NCI-H69 (cell line): ENCODE data around the gene STAT1.
"Not testable (repeated sequence)": the region's sequence is repeated elsewhere in the genome, so short reads cannot be mapped to it uniquely, and the experiment has no call there.

ENCODE experiments used
- DNase-seq: peaks from one replicate; lab custom pipeline; 2025; lab: John Stamatoyannopoulos, UW

Gene STAT1

DNA sequence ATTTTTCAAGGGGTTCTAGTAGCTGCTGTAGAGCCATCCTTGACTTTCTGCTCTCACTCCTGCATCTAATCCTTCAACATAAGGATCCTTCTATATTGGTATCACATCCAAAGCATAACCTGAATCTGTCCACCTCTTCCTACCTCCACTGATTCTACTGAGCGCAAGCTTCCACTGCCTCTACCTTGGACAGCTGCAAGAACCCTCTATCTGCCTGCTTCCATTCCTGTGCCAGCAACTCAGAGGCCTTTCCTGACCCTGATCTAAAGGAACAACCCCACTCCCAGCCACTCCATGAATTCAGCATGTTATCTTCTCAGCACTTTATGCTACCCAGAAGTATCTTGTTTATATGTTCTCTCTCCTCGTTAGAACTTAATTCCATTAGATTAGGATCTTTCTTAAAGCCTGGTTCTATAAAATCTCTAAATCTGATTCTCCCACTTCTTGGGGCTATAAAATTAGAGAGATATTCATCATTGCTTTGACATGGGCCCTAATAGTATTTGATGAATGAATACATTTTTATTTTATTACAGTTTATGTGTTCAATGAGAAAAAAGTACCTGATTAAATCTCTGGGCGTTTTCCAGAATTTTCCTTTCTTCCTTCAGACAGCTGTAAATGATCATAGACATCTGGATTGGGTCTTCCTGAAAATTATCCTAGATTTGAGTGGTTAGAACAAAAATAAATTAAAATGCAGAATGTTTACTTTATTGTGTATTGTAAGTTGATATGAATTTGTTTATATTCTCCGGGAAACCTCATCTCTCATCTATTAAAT is 6.8 kb downstream of the STAT1 start:
- no peak for DNase-seq

DNA sequence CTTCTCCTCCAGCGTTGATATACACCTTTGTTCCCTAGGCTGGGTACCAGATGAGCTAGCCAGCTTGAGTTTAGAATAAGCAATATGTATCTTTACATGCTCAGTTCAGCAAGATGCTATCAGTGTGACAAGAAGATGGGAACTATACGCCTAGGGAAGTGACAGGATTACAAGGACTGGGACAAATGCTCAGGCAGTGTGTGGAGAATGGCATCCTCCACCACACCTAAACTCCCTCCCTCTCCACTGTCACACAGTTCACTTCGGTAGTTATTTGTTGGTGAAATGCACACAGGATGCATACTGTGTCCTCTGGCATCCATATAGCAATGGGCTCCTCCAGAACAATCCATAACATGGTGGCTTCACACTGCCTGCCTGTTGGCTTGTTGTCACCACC is 7.7 kb downstream of the STAT1 start:
- DNase-seq = no peak

DNA sequence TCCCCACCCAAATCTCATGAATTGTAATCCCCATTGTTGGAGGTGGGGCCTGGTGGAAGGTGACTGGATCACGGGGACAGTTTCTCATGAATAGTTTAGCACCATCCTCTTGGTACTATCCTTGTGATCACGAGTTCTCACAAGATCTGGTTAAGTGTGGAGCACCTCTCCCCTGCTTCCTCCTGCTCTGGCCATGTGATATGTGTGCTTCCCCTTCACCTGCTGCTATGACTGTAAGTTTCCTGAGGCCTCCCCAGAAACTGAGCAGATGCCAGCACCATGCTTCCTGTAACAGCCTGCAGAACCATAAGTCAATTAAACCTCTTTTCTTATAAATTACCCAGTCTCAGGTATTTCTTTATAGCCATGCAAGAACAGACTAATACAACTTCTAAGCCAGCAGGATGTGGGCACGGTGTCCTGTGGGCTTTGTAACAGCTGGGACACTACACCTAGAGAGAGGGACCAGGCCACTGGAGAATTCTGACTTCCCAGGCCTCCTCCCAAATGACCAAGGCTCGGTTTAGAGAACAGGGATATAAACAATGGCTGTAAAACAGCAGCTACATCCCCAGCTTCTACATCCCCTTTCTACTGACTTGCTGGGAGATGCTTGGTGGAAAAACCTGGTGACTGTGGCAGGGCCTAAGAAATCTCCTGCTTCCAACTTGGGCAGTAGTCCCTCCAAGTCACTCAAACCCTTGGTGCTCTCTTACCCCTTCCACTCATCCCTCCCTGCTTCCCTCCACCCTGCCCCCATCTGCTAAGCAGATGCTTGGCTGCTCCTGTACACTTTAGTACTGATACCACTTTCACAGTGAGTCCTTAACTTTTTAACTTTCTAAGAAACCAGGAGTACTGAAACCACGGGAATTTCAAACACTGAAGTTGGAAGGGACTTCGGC is 10.3 kb downstream of the STAT1 start:
- DNase-seq = no peak

GRCh38 chr2:191001624-191002023 is 12.3 kb downstream of the STAT1 start:
- DNase-seq = no peak

DNA sequence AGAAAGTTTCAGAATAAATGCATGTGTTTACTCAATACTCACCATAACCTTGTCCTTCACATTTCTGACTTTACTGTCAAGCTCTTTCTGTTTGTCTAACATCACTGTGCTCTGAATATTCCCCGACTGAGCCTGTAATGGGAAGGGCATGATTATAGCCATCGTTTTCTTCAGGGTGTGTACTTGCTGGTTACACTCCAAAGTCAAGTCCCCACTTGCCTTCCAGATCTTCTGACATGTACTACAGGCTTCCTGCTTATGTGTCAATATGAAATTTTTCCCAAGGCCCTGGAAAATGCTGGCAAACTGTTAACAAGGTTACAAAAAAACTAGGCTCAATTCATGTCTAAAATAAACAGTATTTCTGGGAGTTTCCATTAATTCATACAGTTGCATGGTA is 12.9 kb downstream of the STAT1 start:
- DNase-seq = no peak

GRCh38 chr2:190999949-191000665 is 13.9 kb downstream of the STAT1 start:
- DNase-seq = no peak

- DNase-seq = no peak
Observed at GRCh38 chr2:190999058-190999457, 14.9 kb downstream of the STAT1 start.

DNA sequence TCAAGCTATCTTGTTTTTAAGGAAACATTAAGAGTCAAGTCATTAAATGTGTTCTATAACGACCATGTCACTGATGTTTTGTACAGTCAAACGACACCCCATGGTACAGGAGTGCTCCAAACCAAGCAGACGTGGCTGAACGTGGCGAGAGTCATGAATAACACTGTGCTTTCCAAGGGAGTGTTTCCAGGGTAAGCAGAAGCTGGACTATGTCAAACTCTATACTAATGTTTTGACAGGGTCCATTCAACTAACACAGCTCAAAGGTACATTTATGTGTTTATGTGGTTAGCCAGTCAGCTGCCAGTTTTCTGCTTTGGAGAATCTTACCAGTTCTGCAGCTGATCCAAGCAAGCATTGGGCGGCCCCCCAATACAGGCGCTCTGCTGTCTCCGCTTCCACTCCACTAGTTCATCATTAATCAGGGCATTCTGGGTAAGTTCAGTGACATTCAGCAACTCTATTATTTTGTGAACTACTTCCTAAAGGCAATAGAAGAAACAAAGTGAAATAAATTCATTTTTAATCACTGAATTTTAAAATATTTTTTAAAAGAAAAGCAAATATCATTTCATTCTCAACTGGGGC is 16.4 kb downstream of the STAT1 start:
- DNase-seq = no peak

- no peak for DNase-seq
Observed at GRCh38 chr2:190996947-190997346, 17.0 kb downstream of the STAT1 start.

- DNase-seq = peak; percentile 41
Observed at GRCh38 chr2:190996338-190996946, 17.5 kb downstream of the STAT1 start.

- not testable (repeated sequence) for DNase-seq
Observed at GRCh38 chr2:190995315-190995714, 18.7 kb downstream of the STAT1 start.

DNA sequence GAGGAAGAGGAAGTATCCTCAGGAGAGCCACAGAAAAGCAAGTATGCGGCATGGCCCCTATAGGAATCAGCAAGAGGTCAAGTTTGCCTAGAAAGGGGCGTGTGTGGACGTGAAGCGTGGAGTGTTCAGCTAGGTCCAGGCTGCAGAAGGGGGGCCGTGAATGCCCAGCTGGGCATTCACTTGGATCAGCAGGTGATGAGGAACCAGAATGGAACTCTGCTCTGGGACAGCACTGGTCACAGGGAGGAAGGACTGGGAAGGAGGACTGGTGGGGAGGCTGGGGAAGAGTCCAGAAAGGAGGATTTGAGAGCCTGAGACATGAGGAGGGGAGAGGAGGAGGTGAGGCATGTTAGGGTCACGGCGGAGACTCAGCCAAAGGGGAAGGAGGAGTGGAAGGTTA is 19.8 kb downstream of the STAT1 start:
- no peak for DNase-seq

DNA sequence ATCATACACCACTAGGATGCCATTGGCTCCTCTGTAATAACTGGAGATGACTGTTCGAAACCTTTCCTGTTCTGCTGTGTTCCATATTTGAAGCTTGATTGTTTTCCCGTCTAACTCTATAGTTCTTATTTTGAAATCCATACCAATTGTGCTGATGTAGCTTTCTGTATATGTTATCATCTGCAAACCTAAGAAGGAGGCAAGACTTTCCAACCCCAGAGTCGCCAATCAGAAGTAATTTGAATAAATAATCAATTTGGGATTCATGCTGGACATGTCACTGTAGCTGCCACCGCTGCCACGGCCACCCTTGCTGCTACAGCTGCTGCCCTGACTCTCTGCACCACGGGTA is 20.7 kb downstream of the STAT1 start:
- DNase-seq = no peak

- DNase-seq = no peak
Observed at GRCh38 chr2:190990132-190990531, 23.8 kb downstream of the STAT1 start.

DNA sequence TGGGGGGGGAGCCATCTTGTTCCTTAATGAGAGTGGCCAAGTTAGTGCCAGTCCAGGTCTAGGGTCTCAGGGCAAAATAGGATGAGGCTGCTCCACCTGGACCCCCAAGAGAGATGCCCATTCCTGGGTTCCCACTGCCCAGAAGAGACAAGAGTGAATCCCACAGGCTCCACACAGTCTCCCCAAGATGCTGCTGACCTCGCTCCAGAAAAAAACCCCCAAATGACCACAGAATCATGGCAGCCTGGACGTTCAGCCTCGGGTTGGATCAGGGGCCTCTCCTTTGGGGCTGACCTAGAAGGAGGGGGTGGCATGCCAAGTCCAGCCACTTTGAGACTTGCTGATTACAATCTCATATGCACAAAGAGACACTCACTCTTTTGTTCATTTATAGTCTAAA is 25.1 kb downstream of the STAT1 start:
- no peak for DNase-seq

DNA sequence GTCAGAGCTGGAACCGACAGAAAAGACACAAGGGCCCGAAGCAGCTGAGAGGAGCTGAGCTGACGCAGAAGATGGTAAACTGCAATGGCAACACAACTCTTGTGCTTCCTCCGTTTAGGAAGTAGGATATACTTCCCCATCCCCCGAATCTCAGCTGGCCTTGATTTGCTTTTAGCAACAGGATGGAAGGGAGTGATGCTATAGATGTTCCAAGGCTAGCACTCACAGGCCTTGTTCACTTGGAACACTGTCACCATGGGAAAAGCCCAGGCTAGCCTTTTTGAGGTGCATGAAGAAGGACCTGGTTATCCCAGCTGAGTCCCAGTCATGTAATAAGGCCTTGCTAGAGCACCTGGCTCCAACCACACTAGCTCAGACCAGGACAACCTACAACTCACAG is 26.0 kb downstream of the STAT1 start:
- DNase-seq = no peak

- DNase-seq = no peak
Observed at GRCh38 chr2:190987116-190987515, 26.9 kb downstream of the STAT1 start.

GRCh38 chr2:190986221-190986953 is 27.6 kb downstream of the STAT1 start:
- peak; percentile 49 for DNase-seq

GRCh38 chr2:190984595-190984994 is 29.4 kb downstream of the STAT1 start:
- DNase-seq = no peak

DNA sequence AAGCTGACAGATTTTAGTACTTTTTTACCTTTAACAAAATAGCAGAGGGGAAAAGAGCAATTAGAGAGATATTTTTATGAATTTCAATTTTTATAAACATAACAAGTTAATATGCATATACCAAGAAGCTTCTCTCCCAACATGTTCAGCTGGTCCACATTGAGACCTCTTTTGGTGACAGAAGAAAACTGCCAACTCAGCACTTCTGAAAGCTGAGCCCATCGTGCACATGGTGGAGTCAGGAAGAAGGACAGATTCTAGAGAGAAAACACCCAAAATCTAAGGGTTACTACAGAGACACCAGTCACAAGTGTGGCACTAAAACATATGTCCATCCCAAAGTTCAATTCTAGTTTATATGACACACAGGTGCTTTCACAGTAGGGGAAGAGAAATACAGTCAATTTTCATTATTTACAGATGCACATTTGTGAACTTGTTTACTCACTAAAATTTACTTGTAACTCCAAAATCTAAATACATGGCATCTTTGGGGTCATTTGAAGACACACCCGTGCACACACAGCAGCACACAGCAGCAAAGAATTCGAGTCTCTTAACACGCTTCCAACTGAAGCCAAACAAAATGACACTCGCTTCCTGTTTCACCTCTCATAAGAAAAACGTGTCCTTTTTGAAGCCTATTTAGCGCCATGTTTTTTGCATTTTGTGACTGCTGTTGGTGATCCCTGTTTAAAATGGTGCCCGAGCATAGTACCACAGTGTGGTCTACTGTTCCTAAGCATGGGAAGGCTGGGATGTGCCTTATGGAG is 31.5 kb downstream of the STAT1 start:
- no peak for DNase-seq
